ENCODE results near the gene KRT17. TPM values are rescaled to one million over a fixed set of nuclear protein-coding genes. Genes with fewer than 3 reads are reported as not detected.
A peak's percentile ranks its signal among the peaks of the same experiment; 100 is the strongest.

Gene KRT17
- total RNA-seq, 1 donor from 2014 or later, result 512 TPM

GRCh38 chr17:41655611-41656111 lies 31.3 kb upstream of the KRT17 start:
- TF ChIP-seq CTCF (conservative IDR thresholded peaks at IDR 0.05), result no peak
- DNase-seq (ENCODE audit: extremely low spot score, unreplicated experiment), result peak; percentile 84
- no peaks in the 10 kb centered on the region for H3K27me3 Mint-ChIP-seq
- H3K4me3 Mint-ChIP-seq, result no peak overlapping the region
- H3K36me3 Mint-ChIP-seq, result no peaks in the 10 kb centered on the region
- H3K27ac Mint-ChIP-seq, result peak overlapping the region; percentile 98
- H3K9me3 Mint-ChIP-seq, result no peaks in the 10 kb centered on the region
- H3K4me1 Mint-ChIP-seq (ENCODE audit: unreplicated experiment), result peaks cover 9% of the 10 kb centered on the region

GRCh38 chr17:41654678-41655607 lies 30.6 kb upstream of the KRT17 start:
- peak overlapping the region; percentile 98 for H3K27ac Mint-ChIP-seq
- no peaks in the 10 kb centered on the region for H3K36me3 Mint-ChIP-seq
- H3K9me3 Mint-ChIP-seq, result no peaks in the 10 kb centered on the region
- peaks cover 9% of the 10 kb centered on the region for H3K4me1 Mint-ChIP-seq (ENCODE audit: unreplicated experiment)
- no peak overlapping the region for H3K4me3 Mint-ChIP-seq
- H3K27me3 Mint-ChIP-seq, result no peaks in the 10 kb centered on the region
- no peak for TF ChIP-seq CTCF (conservative IDR thresholded peaks at IDR 0.05)
- DNase-seq (ENCODE audit: extremely low spot score, unreplicated experiment), result no peak

GRCh38 chr17:41653892-41654677 lies 29.7 kb upstream of the KRT17 start:
- no peaks in the 10 kb centered on the region for H3K36me3 Mint-ChIP-seq
- no peaks in the 10 kb centered on the region for H3K27me3 Mint-ChIP-seq
- no peak for TF ChIP-seq CTCF (conservative IDR thresholded peaks at IDR 0.05)
- H3K4me1 Mint-ChIP-seq (ENCODE audit: unreplicated experiment), result peaks cover 9% of the 10 kb centered on the region
- H3K4me3 Mint-ChIP-seq, result peak overlapping the region; percentile 21
- peak overlapping the region; percentile 98 for H3K27ac Mint-ChIP-seq
- peak; percentile 83 for DNase-seq (ENCODE audit: extremely low spot score, unreplicated experiment)
- H3K9me3 Mint-ChIP-seq, result no peaks in the 10 kb centered on the region

- DNase-seq (ENCODE audit: extremely low spot score, unreplicated experiment), result no peak
- H3K27me3 Mint-ChIP-seq, result no peaks in the 10 kb centered on the region
- H3K4me3 Mint-ChIP-seq, result no peak overlapping the region
- H3K36me3 Mint-ChIP-seq, result no peaks in the 10 kb centered on the region
- H3K4me1 Mint-ChIP-seq (ENCODE audit: unreplicated experiment), result peaks cover 14% of the 10 kb centered on the region
- H3K9me3 Mint-ChIP-seq, result no peaks in the 10 kb centered on the region
- H3K27ac Mint-ChIP-seq, result peak overlapping the region; percentile 98
- no peak for TF ChIP-seq CTCF (conservative IDR thresholded peaks at IDR 0.05)
These were observed 29.0 kb upstream of the KRT17 start for GRCh38 chr17:41653421-41653820.

GRCh38 chr17:41652461-41652970 lies 28.1 kb upstream of the KRT17 start:
- peak; percentile 68 for DNase-seq (ENCODE audit: extremely low spot score, unreplicated experiment)
- H3K36me3 Mint-ChIP-seq, result no peaks in the 10 kb centered on the region
- TF ChIP-seq CTCF (conservative IDR thresholded peaks at IDR 0.05), result no peak
- no peak overlapping the region for H3K4me3 Mint-ChIP-seq
- peak overlapping the region; percentile 98 for H3K27ac Mint-ChIP-seq
- H3K9me3 Mint-ChIP-seq, result no peaks in the 10 kb centered on the region
- H3K4me1 Mint-ChIP-seq (ENCODE audit: unreplicated experiment), result peaks cover 20% of the 10 kb centered on the region
- H3K27me3 Mint-ChIP-seq, result no peaks in the 10 kb centered on the region
